ENCODE results near the gene IL25.

IL25 gene

DNA sequence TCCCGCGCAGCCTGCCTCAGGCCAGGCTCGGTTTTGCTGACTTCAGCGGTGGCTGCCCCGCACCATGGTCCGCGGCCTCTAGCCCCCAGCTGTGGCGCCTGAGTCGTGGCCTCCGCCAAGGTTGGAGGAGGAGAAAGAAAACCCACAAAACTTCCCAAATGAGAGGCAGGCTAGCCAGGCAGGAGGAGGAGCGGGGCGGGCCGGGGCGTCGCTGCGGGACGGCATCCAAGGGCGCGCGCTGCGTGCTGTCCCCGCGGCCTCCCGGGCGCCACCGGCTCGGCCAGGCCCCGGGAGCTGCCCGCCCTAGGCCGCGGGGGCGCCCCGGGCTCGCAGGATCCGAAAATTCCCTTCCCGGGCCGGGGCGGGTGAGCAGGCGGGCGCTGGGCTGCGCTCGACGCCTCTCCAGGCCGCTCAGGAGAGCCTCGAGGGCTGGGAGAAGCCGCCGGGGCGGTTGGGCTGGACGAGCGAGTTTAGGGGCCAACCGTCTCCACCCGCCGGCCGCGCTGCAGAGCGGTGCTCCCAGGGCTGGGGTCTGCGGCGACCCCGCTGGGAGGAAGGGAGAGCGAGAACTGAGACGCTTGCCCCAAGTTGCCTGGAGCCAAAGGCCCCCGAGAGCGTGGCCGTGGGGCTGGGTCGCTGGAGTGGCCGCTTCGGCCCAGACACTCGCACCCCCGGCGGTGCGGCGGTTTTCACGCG, 7.4 kb upstream of the IL25 start, which contains the start of gene EFS:
EFS (minus strand) TSS at position 137 of the 696 bp plus-strand sequence. CDS start 147 bp downstream, outside the sequence.
- peaks cover 29% of the 10 kb centered on the region for H3K36me3 ChIP-seq (ENCODE audit: insufficient read depth, low read length)
- H3K27ac ChIP-seq, result peak within 1 kb of the TSS; percentile 91
- TF ChIP-seq POLR2AphosphoS5 (IDR thresholded peaks at IDR 0.05; ENCODE audit: borderline replicate concordance, low read depth, low read length), result peak; percentile 19; the same call in 1 of the 2 replicates
- TF ChIP-seq FOXP2 (optimal IDR thresholded peaks at IDR 0.05; ENCODE audit: control extremely low read depth, extremely low read length, insufficient read depth), result no peak
- no peaks in the 10 kb centered on the region for H3K9me3 ChIP-seq (ENCODE audit: low read depth, low read length)
- peak within 1 kb of the TSS; percentile 89 for H3K4me3 ChIP-seq
- no peak for DNase-seq (ENCODE audit: low read depth, low spot score)
- H3K9ac ChIP-seq (ENCODE audit: insufficient read length), result peak within 1 kb of the TSS; percentile 97

DNA sequence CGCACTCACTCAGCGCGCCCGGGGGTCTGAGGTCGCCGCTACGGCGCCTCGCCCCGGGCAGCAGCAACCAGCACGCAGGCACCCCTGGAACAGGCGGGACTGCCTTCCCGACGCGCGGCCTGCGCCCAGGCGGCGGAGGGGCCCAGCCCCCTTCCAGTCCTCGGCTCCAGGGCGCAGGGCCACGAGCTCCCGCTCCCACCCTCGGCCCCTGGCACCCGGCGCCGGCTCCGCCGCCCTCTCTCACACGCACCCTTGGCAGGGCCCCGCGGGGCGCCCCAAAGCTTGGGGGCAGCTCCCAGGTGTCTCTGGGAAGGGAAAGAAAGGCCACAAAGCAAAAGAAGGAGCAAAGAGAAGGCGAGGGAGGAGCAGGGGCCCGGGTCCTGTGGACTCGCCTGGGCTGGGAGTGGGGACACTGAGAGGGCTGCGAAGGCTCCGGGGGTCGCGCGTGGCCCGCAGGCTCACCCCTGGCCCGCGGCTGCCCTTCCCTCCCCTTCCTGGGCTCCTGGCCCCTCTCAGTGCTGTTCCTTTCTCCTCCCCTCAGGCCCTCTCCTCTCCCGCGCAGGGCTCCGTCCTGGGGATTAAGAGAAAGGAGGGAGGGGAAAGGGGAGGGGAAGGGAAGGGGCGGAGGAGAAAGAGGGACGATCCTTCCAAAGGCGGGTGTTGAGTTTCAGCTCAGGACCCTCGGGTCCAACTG, 6.7 kb upstream of the IL25 start:
- DNase-seq (ENCODE audit: low read depth, low spot score), result peak; percentile 26
- Histone ChIP-seq H3K27ac (peak overlapping the region; percentile 91), H3K36me3 (ENCODE audit: insufficient read depth, low read length) (peaks cover 23% of the 10 kb centered on the region), H3K9ac (ENCODE audit: insufficient read length) (peak overlapping the region; percentile 97), H3K4me3 (peak overlapping the region; percentile 89), H3K9me3 (ENCODE audit: low read depth, low read length) (no peaks in the 10 kb centered on the region)
- TF ChIP-seq EZH2 (IDR thresholded peaks at IDR 0.05) (no peak), POLR2AphosphoS5 (IDR thresholded peaks at IDR 0.05; ENCODE audit: borderline replicate concordance, low read depth, low read length) (peak; percentile 99)

DNA sequence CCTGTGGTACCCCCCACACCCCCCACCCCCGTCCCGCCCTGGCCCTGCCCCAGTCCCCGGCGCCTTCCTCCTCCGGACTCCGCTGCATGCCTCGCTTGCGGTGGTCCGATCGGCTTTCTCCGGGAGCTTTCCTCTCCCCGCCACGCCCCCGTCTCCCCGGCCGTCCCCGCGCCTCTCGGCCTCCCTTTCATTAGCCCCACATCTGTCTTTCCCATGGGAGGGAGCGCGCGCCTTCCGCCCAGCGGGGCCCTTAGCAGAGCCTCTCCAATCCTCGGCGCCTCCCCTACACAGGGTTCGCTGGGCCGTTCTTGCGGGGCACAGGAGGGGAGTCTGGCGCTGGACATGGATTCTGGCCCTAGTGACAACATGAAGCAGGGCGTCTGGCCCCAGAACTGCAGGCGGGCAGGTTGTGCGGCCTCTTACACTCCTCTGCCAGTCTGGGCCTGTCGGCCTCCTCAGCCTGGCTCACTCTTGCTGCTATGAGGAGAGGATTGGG, 6.1 kb upstream of the IL25 start:
- peak; percentile 26 for DNase-seq (ENCODE audit: low read depth, low spot score)
- H3K9ac ChIP-seq (ENCODE audit: insufficient read length), result peak overlapping the region; percentile 97
- H3K9me3 ChIP-seq (ENCODE audit: low read depth, low read length), result no peaks in the 10 kb centered on the region
- no peak for TF ChIP-seq POLR2AphosphoS5 (IDR thresholded peaks at IDR 0.05; ENCODE audit: borderline replicate concordance, low read depth, low read length)
- TF ChIP-seq FOXP2 (optimal IDR thresholded peaks at IDR 0.05; ENCODE audit: control extremely low read depth, extremely low read length, insufficient read depth), result no peak
- TF ChIP-seq EZH2 (IDR thresholded peaks at IDR 0.05), result no peak
- peaks cover 17% of the 10 kb centered on the region for H3K36me3 ChIP-seq (ENCODE audit: insufficient read depth, low read length)
- peak overlapping the region; percentile 91 for H3K27ac ChIP-seq
- H3K4me3 ChIP-seq, result peak overlapping the region; percentile 89

DNA sequence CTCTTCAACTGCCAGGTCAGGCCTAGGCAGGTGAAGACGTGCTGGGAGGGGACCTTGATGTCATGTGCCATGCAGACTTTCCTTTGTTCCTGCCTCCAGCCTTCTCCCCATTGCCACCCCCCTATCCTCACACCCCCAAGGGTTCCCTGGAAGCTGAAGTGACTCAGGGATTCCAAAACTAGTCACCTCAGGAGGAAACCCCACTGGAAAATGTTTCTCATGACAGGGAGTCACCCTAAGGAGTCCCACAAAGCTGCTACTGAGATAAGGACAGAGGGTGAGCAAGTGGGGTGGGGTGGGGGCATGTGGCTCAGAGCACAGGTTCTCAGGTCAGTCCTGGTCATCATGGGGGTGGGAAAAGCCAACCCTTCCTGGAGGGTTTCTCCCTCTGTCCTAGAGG, 2.4 kb upstream of the IL25 start:
- H3K9me3 ChIP-seq (ENCODE audit: low read depth, low read length), result no peaks in the 10 kb centered on the region
- no peak for TF ChIP-seq POLR2AphosphoS5 (IDR thresholded peaks at IDR 0.05; ENCODE audit: borderline replicate concordance, low read depth, low read length)
- TF ChIP-seq EZH2 (IDR thresholded peaks at IDR 0.05), result no peak
- TF ChIP-seq FOXP2 (optimal IDR thresholded peaks at IDR 0.05; ENCODE audit: control extremely low read depth, extremely low read length, insufficient read depth), result no peak
- no peak for DNase-seq (ENCODE audit: low read depth, low spot score)
- no peak overlapping the region for H3K9ac ChIP-seq (ENCODE audit: insufficient read length)
- H3K36me3 ChIP-seq (ENCODE audit: insufficient read depth, low read length), result no peaks in the 10 kb centered on the region
- H3K4me3 ChIP-seq, result no peak overlapping the region
- H3K27ac ChIP-seq, result no peak overlapping the region

DNA sequence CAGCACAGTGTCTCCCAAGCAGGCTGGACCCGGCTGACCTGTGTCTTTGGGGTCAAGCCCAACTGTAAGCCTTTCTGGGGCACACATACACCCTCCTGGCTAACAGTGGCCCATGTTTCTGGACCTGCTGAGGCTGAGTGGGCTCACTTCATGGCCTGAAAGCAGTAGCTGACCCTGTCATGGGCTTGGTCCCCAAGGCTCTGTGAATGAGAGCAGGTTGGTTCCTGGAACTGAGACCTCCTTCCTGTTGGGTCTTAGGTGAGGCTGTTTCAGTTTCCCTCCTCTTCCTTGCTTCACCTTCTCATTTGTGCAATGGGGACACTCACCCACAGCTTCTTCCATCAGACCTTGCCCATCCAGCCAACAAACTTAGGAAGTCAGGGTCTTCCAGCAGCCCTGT, 744 bp upstream of the IL25 start:
- no peaks in the 10 kb centered on the region for H3K9me3 ChIP-seq (ENCODE audit: low read depth, low read length)
- H3K27ac ChIP-seq, result no peak overlapping the region
- H3K36me3 ChIP-seq (ENCODE audit: insufficient read depth, low read length), result no peaks in the 10 kb centered on the region
- no peak overlapping the region for H3K9ac ChIP-seq (ENCODE audit: insufficient read length)
- H3K4me3 ChIP-seq, result no peak overlapping the region
- DNase-seq (ENCODE audit: low read depth, low spot score), result no peak
- TF ChIP-seq EZH2 (IDR thresholded peaks at IDR 0.05), result no peak
- no peak for TF ChIP-seq POLR2AphosphoS5 (IDR thresholded peaks at IDR 0.05; ENCODE audit: borderline replicate concordance, low read depth, low read length)
- no peak for TF ChIP-seq FOXP2 (optimal IDR thresholded peaks at IDR 0.05; ENCODE audit: control extremely low read depth, extremely low read length, insufficient read depth)

DNA sequence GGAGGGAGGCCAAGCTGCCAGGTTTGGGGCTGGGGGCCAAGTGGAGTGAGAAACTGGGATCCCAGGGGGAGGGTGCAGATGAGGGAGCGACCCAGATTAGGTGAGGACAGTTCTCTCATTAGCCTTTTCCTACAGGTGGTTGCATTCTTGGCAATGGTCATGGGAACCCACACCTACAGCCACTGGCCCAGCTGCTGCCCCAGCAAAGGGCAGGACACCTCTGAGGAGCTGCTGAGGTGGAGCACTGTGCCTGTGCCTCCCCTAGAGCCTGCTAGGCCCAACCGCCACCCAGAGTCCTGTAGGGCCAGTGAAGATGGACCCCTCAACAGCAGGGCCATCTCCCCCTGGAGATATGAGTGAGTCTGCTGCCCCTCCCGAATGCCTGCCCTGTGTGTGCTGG, 432 bp downstream of the IL25 start:
- no peak for DNase-seq (ENCODE audit: low read depth, low spot score)
- Histone ChIP-seq H3K36me3 (ENCODE audit: insufficient read depth, low read length) (no peaks in the 10 kb centered on the region), H3K4me3 (no peak overlapping the region), H3K27ac (no peak overlapping the region), H3K9me3 (ENCODE audit: low read depth, low read length) (no peaks in the 10 kb centered on the region), H3K9ac (ENCODE audit: insufficient read length) (no peak overlapping the region)
- TF ChIP-seq EZH2 (IDR thresholded peaks at IDR 0.05) (no peak), FOXP2 (optimal IDR thresholded peaks at IDR 0.05; ENCODE audit: control extremely low read depth, extremely low read length, insufficient read depth) (no peak), POLR2AphosphoS5 (IDR thresholded peaks at IDR 0.05; ENCODE audit: borderline replicate concordance, low read depth, low read length) (no peak)

DNA sequence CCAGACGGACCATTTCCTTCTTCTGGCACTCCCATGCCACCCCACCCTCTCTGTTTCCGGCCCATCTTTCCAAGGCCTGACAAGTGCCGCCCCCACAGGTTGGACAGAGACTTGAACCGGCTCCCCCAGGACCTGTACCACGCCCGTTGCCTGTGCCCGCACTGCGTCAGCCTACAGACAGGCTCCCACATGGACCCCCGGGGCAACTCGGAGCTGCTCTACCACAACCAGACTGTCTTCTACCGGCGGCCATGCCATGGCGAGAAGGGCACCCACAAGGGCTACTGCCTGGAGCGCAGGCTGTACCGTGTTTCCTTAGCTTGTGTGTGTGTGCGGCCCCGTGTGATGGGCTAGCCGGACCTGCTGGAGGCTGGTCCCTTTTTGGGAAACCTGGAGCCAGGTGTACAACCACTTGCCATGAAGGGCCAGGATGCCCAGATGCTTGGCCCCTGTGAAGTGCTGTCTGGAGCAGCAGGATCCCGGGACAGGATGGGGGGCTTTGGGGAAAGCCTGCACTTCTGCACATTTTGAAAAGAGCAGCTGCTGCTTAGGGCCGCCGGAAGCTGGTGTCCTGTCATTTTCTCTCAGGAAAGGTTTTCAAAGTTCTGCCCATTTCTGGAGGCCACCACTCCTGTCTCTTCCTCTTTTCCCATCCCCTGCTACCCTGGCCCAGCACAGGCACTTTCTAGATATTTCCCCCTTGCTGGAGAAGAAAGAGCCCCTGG, 3.1 kb downstream of the IL25 start:
- TF ChIP-seq EZH2 (IDR thresholded peaks at IDR 0.05) (no peak), FOXP2 (optimal IDR thresholded peaks at IDR 0.05; ENCODE audit: control extremely low read depth, extremely low read length, insufficient read depth) (no peak), POLR2AphosphoS5 (IDR thresholded peaks at IDR 0.05; ENCODE audit: borderline replicate concordance, low read depth, low read length) (no peak)
- Histone ChIP-seq H3K36me3 (ENCODE audit: insufficient read depth, low read length) (no peaks in the 10 kb centered on the region), H3K4me3 (no peak overlapping the region), H3K27ac (no peak overlapping the region), H3K9me3 (ENCODE audit: low read depth, low read length) (no peaks in the 10 kb centered on the region), H3K9ac (ENCODE audit: insufficient read length) (no peak overlapping the region)
- no peak for DNase-seq (ENCODE audit: low read depth, low spot score)

Data from SK-N-MC (cell line).